A549 (cell line): Measurements from ENCODE around the gene SV2A. TPM values are rescaled to one million over a fixed set of nuclear protein-coding genes. Genes with fewer than 3 reads are reported as not detected.

Experiments used
- CBX2 ChIP-seq: fragments of 200-600 bp; sonication (generic); IDR thresholded peaks from 2 replicates; pipeline ENCODE4 v1.6.1; 2016; ENCODE audit warnings: low read depth, mild to moderate bottlenecking, borderline replicate concordance
- CBX8 ChIP-seq: fragments of 200-600 bp; sonication (generic); IDR thresholded peaks from 2 replicates; pipeline ENCODE4 v1.6.1; 2016
- CEBPB ChIP-seq, 2 experiments: fragments of >200 bp in 1 of 2; sonication (Bioruptor Twin) in 1 of 2; formaldehyde crosslinking in 1 of 2; IDR thresholded peaks; 2 replicates each; pipeline ENCODE4 v1.6.1; 2012 to 2016
- CHD2 ChIP-seq: fragments of 150-350 bp; IDR thresholded peaks from 2 replicates; pipeline ENCODE4 v1.6.1; 2014; ENCODE audit warnings: low read length; ENCODE audit not compliant: partially characterized antibody
- E2F6 ChIP-seq: IDR thresholded peaks from 2 replicates; pipeline ENCODE4 v1.6.1; 2012; ENCODE audit warnings: low read depth, borderline replicate concordance
- EHF ChIP-seq: fragments of 250-450 bp; sonication (Bioruptor Pico); IDR thresholded peaks from 2 replicates; pipeline ENCODE4 v1.5.0; 2020; ENCODE audit warnings: mild to moderate bottlenecking
- EHMT2 ChIP-seq: fragments of 200-600 bp; sonication (generic); IDR thresholded peaks from 2 replicates; pipeline ENCODE4 v1.6.1; 2016; ENCODE audit warnings: antibody characterized with exemption, low read depth, mild to moderate bottlenecking, moderate library complexity
- EP300 ChIP-seq, 2 experiments: fragments of >200 bp; sonication (Bioruptor Twin); formaldehyde crosslinking; IDR thresholded peaks; 2 replicates in 1 of 2; 3 replicates in 1 of 2; pipeline ENCODE4 v1.6.1; 2016 to 2017
- ESRRA ChIP-seq: fragments of 150-350 bp; IDR thresholded peaks from 2 replicates; pipeline ENCODE4 v1.6.1; 2014; ENCODE audit warnings: mild to moderate bottlenecking, low read length, borderline replicate concordance
- FOSB ChIP-seq: fragments of 250-450 bp; sonication (Bioruptor Pico); IDR thresholded peaks from 2 replicates; pipeline ENCODE4 v1.5.0; 2020; ENCODE audit warnings: mild to moderate bottlenecking, moderate library complexity
- FOSL2 ChIP-seq, 2 experiments: fragments of 450-650 bp in 1 of 2; fragments of >200 bp in 1 of 2; sonication (Bioruptor Twin) in 1 of 2; formaldehyde crosslinking; IDR thresholded peaks; 2 replicates each; pipeline versions ENCODE4 v1.5.0 to v1.6.1; 2016 to 2020; ENCODE audit warnings: mild to moderate bottlenecking in 1 of 2, moderate library complexity in 1 of 2
- GATA3 ChIP-seq: IDR thresholded peaks from 2 replicates; pipeline ENCODE4 v1.6.1; 2012; ENCODE audit warnings: borderline replicate concordance
- HDAC2 ChIP-seq: fragments of 200-600 bp; sonication (generic); IDR thresholded peaks from 2 replicates; pipeline ENCODE4 v1.6.1; 2016
- HES2 ChIP-seq: fragments of >200 bp; sonication (Bioruptor Twin); formaldehyde crosslinking; IDR thresholded peaks from 2 replicates; pipeline ENCODE4 v1.6.1; 2016
- HEYL ChIP-seq: fragments of 250-450 bp; sonication (Bioruptor Pico); IDR thresholded peaks from 2 replicates; pipeline ENCODE4 v1.8.0; 2021; ENCODE audit warnings: mild to moderate bottlenecking, moderate library complexity
- JUN ChIP-seq, 2 experiments: fragments of >200 bp; sonication (Bioruptor Twin); formaldehyde crosslinking; IDR thresholded peaks; 2 replicates in 1 of 2; 3 replicates in 1 of 2; pipeline ENCODE4 v1.6.1; 2016 to 2017
- JUNB ChIP-seq: fragments of >200 bp; sonication (Bioruptor Twin); formaldehyde crosslinking; IDR thresholded peaks from 2 replicates; pipeline ENCODE4 v1.6.1; 2016
- KDM1A ChIP-seq: fragments of 200-600 bp; sonication (generic); IDR thresholded peaks from 2 replicates; pipeline ENCODE4 v1.6.1; 2016; ENCODE audit warnings: low read depth, mild to moderate bottlenecking
- MAFK ChIP-seq: fragments of 450-650 bp; IDR thresholded peaks from 2 replicates; pipeline ENCODE4 v1.6.1; 2014; ENCODE audit not compliant: partially characterized antibody
- MAX ChIP-seq: IDR thresholded peaks from 2 replicates; pipeline ENCODE4 v1.6.1; 2012
- NPAS2 ChIP-seq: fragments of 250-450 bp; sonication (Bioruptor Pico); IDR thresholded peaks from 2 replicates; pipeline ENCODE4 v1.8.0; 2022; ENCODE audit warnings: mild to moderate bottlenecking, moderate library complexity, borderline replicate concordance
- PBX3 ChIP-seq: IDR thresholded peaks from 2 replicates; pipeline ENCODE4 v1.6.1; 2012
- POLR2A ChIP-seq: IDR thresholded peaks from 2 replicates; pipeline ENCODE4 v1.6.1; 2012; ENCODE audit warnings: mild to moderate bottlenecking, low read length
- POLR2AphosphoS2 ChIP-seq: conservative IDR thresholded peaks from 2 replicates; pipeline ENCODE4 v1.6.1; 2012; ENCODE audit warnings: low read length, improper control_type of control experiment, inconsistent platforms
- RARB ChIP-seq: fragments of 250-450 bp; sonication (Bioruptor Pico); IDR thresholded peaks from 2 replicates; pipeline ENCODE4 v1.8.0; 2021; ENCODE audit warnings: mild to moderate bottlenecking, moderate library complexity
- RCOR1 ChIP-seq: fragments of 150-350 bp; IDR thresholded peaks from 2 replicates; pipeline ENCODE4 v1.6.1; 2014; ENCODE audit warnings: antibody characterized with exemption, low read length, low read depth
- REST ChIP-seq: fragments of 200-600 bp; sonication (generic); IDR thresholded peaks from 2 replicates; pipeline ENCODE4 v1.6.1; 2016; ENCODE audit warnings: antibody characterized with exemption, mild to moderate bottlenecking, moderate library complexity
- SREBF2 ChIP-seq: fragments of 450-650 bp; IDR thresholded peaks from 2 replicates; pipeline ENCODE4 v1.6.1; 2014; ENCODE audit warnings: mild to moderate bottlenecking, moderate library complexity
- TFCP2L1 ChIP-seq: fragments of 250-450 bp; sonication (Bioruptor Pico); IDR thresholded peaks from 2 replicates; pipeline ENCODE4 v1.5.0; 2021; ENCODE audit warnings: mild to moderate bottlenecking
- USF2 ChIP-seq: fragments of 450-650 bp; IDR thresholded peaks from 2 replicates; pipeline ENCODE4 v1.6.1; 2014; ENCODE audit warnings: antibody characterized with exemption
- ZFP36 ChIP-seq: fragments of 450-650 bp; IDR thresholded peaks from 2 replicates; pipeline ENCODE4 v1.6.1; 2014; ENCODE audit warnings: borderline replicate concordance; ENCODE audit not compliant: partially characterized antibody
- ZNF302 ChIP-seq: fragments of 250-450 bp; sonication (Bioruptor Pico); IDR thresholded peaks from 2 replicates; pipeline ENCODE4 v1.9.0; 2021; ENCODE audit warnings: inconsistent platforms, mild to moderate bottlenecking, moderate library complexity
- polyA plus RNA-seq, 4 experiments: library from polyadenylated mRNA; depleted of rRNA in 3 of 4; stranded (reverse); fragments of >200 nt; fragmentation: RNase III in 1 of 4; extraction: RNeasy Plus Mini Kit Qiagen cat#74134 plus additional on column Dnase treatment in 1 of 4; gene quantifications; 2 replicates in 3 of 4; 3 replicates in 1 of 4; pipeline ENCODE4 v1.2.3, GENCODE V29; 2011 to 2017
- TF ChIP-seq, protein P1 (sequence below): fragments of >200 bp; sonication (Bioruptor Twin); formaldehyde crosslinking; IDR thresholded peaks from 3 replicates; pipeline ENCODE4 v1.6.1; 2016
- TF ChIP-seq, protein P2 (sequence below): fragments of 250-450 bp; sonication (Bioruptor Pico); IDR thresholded peaks from 2 replicates; pipeline ENCODE4 v1.5.0; 2021; ENCODE audit warnings: mild to moderate bottlenecking, moderate library complexity, borderline replicate concordance

The SV2A gene
- polyA plus RNA-seq, 2 of the 4 experiments (the other 2 are of a cell fraction), result 0.05 to 0.13 TPM

DNA sequence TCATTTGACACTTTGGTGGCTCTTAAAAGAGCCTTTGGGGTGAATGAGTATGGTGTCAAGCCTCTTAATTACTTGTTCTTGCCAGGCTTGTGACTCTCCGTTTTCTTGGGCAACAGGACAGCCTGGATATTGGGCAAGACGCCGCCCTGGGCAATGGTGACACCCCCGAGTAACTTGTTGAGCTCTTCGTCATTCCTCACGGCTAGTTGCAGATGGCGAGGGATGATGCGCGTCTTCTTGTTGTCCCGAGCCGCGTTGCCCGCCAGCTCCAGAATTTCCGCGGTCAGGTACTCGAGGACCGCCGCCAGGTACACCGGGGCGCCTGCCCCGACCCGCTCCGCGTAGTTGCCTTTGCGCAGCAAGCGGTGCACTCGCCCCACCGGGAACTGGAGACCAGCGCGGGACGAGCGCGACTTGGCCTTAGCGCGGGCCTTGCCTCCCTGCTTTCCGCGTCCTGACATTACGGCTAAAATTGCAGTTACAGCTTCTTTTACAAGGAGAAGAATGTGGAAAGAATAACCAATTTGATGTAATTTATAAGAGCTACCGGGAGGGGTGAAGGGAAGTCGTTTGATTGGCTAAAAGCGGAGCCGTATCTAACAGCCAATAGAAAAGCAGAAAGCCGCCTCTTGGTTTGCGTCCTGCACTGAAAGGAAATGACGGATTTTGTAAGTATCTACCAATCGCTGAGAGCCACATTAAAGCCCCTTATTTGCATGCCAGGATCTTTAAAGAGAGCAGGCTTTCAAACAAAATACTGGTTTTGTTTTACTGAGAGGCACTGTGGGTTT lies 30.0 kb downstream of the SV2A start (continued):
- TF ChIP-seq EP300 (IDR thresholded peaks at IDR 0.05) (no peak), JUN (IDR thresholded peaks at IDR 0.05) (peak in 1 of 2 experiments; percentile 95; a peak in 3 of 5 replicates), JUNB (no peak), NPAS2 (CRISPR knock-in tag) (no peak), EHF (CRISPR knock-in tag) (no peak), TFCP2L1 (CRISPR knock-in tag) (peak; percentile 96; the same call in 1 of the 2 replicates), ZFP36 (no peak), POLR2AphosphoS2 (no peak), E2F6 (no peak), REST (peak; percentile 47), HDAC2 (no peak), POLR2A (peak; percentile 91), ESRRA (no peak), CHD2 (no peak), EHMT2 (no peak), CBX8 (no peak), ZNF302 (no peak), HES2 (no peak), HEYL (CRISPR knock-in tag) (no peak), CEBPB (IDR thresholded peaks at IDR 0.05) (peak; percentile 78 to 87), RCOR1 (no peak), USF2 (no peak), PBX3 (peak; percentile 5; the same call in 1 of the 2 replicates), FOSL2 (IDR thresholded peaks at IDR 0.05) (no peak), FOSL2 (CRISPR knock-in tag; IDR thresholded peaks at IDR 0.05) (no peak; the same call in 1 of the 2 replicates), SREBF2 (no peak), CBX2 (no peak), MAFK (peak; percentile 47), MAX (peak; percentile 3), GATA3 (no peak), KDM1A (no peak), FOSB (CRISPR knock-in tag) (peak; percentile 92), RARB (CRISPR knock-in tag) (peak; percentile 79)
- TF ChIP-seq, protein P1, sequence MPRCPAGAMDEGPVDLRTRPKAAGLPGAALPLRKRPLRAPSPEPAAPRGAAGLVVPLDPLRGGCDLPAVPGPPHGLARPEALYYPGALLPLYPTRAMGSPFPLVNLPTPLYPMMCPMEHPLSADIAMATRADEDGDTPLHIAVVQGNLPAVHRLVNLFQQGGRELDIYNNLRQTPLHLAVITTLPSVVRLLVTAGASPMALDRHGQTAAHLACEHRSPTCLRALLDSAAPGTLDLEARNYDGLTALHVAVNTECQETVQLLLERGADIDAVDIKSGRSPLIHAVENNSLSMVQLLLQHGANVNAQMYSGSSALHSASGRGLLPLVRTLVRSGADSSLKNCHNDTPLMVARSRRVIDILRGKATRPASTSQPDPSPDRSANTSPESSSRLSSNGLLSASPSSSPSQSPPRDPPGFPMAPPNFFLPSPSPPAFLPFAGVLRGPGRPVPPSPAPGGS, result peak; percentile 75; the same call in 2 of the 3 replicates
- TF ChIP-seq, protein P2, sequence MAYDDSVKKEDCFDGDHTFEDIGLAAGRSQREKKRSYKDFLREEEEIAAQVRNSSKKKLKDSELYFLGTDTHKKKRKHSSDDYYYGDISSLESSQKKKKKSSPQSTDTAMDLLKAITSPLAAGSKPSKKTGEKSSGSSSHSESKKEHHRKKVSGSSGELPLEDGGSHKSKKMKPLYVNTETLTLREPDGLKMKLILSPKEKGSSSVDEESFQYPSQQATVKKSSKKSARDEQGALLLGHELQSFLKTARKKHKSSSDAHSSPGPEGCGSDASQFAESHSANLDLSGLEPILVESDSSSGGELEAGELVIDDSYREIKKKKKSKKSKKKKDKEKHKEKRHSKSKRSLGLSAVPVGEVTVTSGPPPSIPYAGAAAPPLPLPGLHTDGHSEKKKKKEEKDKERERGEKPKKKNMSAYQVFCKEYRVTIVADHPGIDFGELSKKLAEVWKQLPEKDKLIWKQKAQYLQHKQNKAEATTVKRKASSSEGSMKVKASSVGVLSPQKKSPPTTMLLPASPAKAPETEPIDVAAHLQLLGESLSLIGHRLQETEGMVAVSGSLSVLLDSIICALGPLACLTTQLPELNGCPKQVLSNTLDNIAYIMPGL, result no peak
